Panc1 (cell line): Measurements from ENCODE around the gene LYPD6.

Source experiments
- POLR2AphosphoS5 ChIP-seq: IDR thresholded peaks from 2 replicates; pipeline ENCODE4 v1.6.1; 2012; ENCODE audit warnings: mild to moderate bottlenecking, low read depth, low read length, moderate library complexity
- TF ChIP-seq, protein P1 (sequence below): fragments of 450-650 bp; IDR thresholded peaks from 2 replicates; pipeline ENCODE4 v1.5.1; 2017; ENCODE audit warnings: mild to moderate bottlenecking
- TF ChIP-seq, protein P2 (sequence below), 2 experiments: IDR thresholded peaks; 2 replicates each; pipeline ENCODE4 v1.6.1; 2011 to 2012; ENCODE audit warnings: low read depth in 2 of 2, control low read depth in 1 of 2, low read length in 1 of 2, mild to moderate bottlenecking in 1 of 2, moderate library complexity in 1 of 2; ENCODE audit not compliant: insufficient read depth in 1 of 2

DNA sequence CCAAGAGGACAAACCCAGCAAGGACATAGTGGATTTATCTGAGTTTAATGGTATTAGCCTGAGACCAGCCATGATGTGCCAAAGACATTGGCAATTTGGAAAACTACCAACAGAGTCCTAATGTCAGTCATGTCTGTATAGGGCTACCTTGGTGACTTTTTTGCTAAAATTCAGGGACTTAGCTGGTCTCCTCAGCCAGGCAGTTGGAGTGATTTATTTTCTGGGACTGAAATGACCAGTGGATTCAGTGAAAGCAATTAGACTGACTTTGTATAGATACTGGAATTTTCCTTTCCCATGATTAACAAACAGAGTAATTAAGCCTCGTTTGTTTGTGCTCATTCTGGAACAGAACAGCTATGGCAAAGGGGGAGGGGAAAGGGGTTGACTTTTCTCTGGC is 55.0 kb downstream of the LYPD6 start:
- TF ChIP-seq, protein P1, sequence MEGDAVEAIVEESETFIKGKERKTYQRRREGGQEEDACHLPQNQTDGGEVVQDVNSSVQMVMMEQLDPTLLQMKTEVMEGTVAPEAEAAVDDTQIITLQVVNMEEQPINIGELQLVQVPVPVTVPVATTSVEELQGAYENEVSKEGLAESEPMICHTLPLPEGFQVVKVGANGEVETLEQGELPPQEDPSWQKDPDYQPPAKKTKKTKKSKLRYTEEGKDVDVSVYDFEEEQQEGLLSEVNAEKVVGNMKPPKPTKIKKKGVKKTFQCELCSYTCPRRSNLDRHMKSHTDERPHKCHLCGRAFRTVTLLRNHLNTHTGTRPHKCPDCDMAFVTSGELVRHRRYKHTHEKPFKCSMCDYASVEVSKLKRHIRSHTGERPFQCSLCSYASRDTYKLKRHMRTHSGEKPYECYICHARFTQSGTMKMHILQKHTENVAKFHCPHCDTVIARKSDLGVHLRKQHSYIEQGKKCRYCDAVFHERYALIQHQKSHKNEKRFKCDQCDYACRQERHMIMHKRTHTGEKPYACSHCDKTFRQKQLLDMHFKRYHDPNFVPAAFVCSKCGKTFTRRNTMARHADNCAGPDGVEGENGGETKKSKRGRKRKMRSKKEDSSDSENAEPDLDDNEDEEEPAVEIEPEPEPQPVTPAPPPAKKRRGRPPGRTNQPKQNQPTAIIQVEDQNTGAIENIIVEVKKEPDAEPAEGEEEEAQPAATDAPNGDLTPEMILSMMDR: no peak
- TF ChIP-seq POLR2AphosphoS5: no peak
- TF ChIP-seq, protein P2, sequence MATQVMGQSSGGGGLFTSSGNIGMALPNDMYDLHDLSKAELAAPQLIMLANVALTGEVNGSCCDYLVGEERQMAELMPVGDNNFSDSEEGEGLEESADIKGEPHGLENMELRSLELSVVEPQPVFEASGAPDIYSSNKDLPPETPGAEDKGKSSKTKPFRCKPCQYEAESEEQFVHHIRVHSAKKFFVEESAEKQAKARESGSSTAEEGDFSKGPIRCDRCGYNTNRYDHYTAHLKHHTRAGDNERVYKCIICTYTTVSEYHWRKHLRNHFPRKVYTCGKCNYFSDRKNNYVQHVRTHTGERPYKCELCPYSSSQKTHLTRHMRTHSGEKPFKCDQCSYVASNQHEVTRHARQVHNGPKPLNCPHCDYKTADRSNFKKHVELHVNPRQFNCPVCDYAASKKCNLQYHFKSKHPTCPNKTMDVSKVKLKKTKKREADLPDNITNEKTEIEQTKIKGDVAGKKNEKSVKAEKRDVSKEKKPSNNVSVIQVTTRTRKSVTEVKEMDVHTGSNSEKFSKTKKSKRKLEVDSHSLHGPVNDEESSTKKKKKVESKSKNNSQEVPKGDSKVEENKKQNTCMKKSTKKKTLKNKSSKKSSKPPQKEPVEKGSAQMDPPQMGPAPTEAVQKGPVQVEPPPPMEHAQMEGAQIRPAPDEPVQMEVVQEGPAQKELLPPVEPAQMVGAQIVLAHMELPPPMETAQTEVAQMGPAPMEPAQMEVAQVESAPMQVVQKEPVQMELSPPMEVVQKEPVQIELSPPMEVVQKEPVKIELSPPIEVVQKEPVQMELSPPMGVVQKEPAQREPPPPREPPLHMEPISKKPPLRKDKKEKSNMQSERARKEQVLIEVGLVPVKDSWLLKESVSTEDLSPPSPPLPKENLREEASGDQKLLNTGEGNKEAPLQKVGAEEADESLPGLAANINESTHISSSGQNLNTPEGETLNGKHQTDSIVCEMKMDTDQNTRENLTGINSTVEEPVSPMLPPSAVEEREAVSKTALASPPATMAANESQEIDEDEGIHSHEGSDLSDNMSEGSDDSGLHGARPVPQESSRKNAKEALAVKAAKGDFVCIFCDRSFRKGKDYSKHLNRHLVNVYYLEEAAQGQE (IDR thresholded peaks at IDR 0.05; ENCODE audit: insufficient read depth in 1 of 2, low read depth in 2 of 2, low read length in 1 of 2): no peak
